PC-9 (cell line): Measurements from ENCODE around the gene KCTD2. TPM values are rescaled to one million over a fixed set of nuclear protein-coding genes. Genes with fewer than 3 reads are reported as not detected.
A peak's percentile ranks its signal among the peaks of the same experiment; 100 is the strongest.
"Not testable (repeated sequence)": the region's sequence is repeated elsewhere in the genome, so short reads cannot be mapped to it uniquely, and the experiment has no call there.

Source experiments
- BruUV-seq: library from RNA; stranded (reverse); fragments of 400-500 nt; replicated peaks from 2 replicates; lab custom pipeline; 2021; lab: Mats Ljungman, UMichigan
- CTCF ChIA-PET: fragments of 300-600 bp; sonication (Branson Sonifier 250); formaldehyde crosslinking; loops from one replicate; lab custom pipeline; 2022; ENCODE audit warnings: antibody characterized with exemption; lab: Charles Lee
- POLR2A ChIA-PET: fragments of 300-600 bp; sonication (Branson Sonifier 250); formaldehyde crosslinking; loops from one replicate; lab custom pipeline; 2022; ENCODE audit warnings: antibody characterized with exemption; ENCODE audit not compliant: unreplicated experiment; lab: Charles Lee
- DNase-seq, 2 experiments: peaks; one replicate each; pipeline versions ENCODE4 v3.0.0 to v3.0.0-alpha.2; 2015 to 2022; ENCODE audit warnings: mixed read lengths in 1 of 2
- H2AFZ ChIP-seq: fragments of 200-600 bp; sonication (generic); 2 replicates; pipeline ENCODE4 v1.8.1; 2017; ENCODE audit warnings: antibody characterized with exemption
- H3F3A ChIP-seq: fragments of 200-600 bp; sonication (generic); 2 replicates; pipeline ENCODE4 v1.8.1; 2017; ENCODE audit warnings: antibody characterized with exemption, mild to moderate bottlenecking, low read depth; ENCODE audit not compliant: insufficient read depth
- H3K27ac ChIP-seq: fragments of 200-600 bp; sonication (generic); 2 replicates; pipeline ENCODE4 v1.6.1; 2016; ENCODE audit warnings: mixed run types
- H3K27me3 ChIP-seq: fragments of 200-600 bp; sonication (generic); 2 replicates; pipeline ENCODE4 v1.6.1; 2016; ENCODE audit warnings: low read depth, mixed run types; ENCODE audit not compliant: insufficient read depth
- H3K36me3 ChIP-seq: fragments of 200-600 bp; sonication (generic); 2 replicates; pipeline ENCODE4 v1.6.1; 2016; ENCODE audit warnings: low read depth, mixed run types
- H3K4me1 ChIP-seq: fragments of 200-600 bp; sonication (generic); replicated peaks from 2 replicates; pipeline ENCODE4 v1.6.1; 2016; ENCODE audit warnings: mixed run types; ENCODE audit not compliant: insufficient read depth
- H3K4me2 ChIP-seq: fragments of 200-600 bp; sonication (generic); 2 replicates; pipeline ENCODE4 v1.6.1; 2017; ENCODE audit warnings: mixed run types
- H3K4me3 ChIP-seq: fragments of 200-600 bp; sonication (generic); 2 replicates; pipeline ENCODE4 v1.6.1; 2016; ENCODE audit warnings: mixed run types
- H3K79me2 ChIP-seq: fragments of 200-600 bp; sonication (generic); 2 replicates; pipeline ENCODE4 v1.6.1; 2017; ENCODE audit warnings: low read depth, mixed run types
- H3K9me2 ChIP-seq: fragments of 200-600 bp; sonication (generic); 2 replicates; pipeline ENCODE4 v1.8.1; 2017; ENCODE audit warnings: mild to moderate bottlenecking; ENCODE audit not compliant: insufficient read depth
- H3K9me3 ChIP-seq: fragments of 200-600 bp; sonication (generic); 2 replicates; pipeline ENCODE4 v1.8.1; 2016; ENCODE audit warnings: low read depth; ENCODE audit not compliant: insufficient read depth
- H4K20me1 ChIP-seq: fragments of 200-600 bp; sonication (generic); 2 replicates; pipeline ENCODE4 v1.8.1; 2017; ENCODE audit not compliant: insufficient read depth
- CTCF ChIP-seq: fragments of 200-600 bp; sonication (generic); conservative IDR thresholded peaks from 2 replicates; pipeline ENCODE4 v1.6.1; 2017; ENCODE audit warnings: mixed run types, antibody characterized with exemption, mild to moderate bottlenecking, moderate library complexity
- EZH2 ChIP-seq: fragments of 200-600 bp; sonication (generic); IDR thresholded peaks from 2 replicates; pipeline ENCODE4 v1.8.0; 2017; ENCODE audit warnings: antibody characterized with exemption, low read depth
- intact Hi-C: fragments of 100-400 bp; cut with micrococcal nuclease; formaldehyde crosslinking; loops from one replicate; pipeline ENCODE4 v1.10.0; 2022; ENCODE audit not compliant: unreplicated experiment
- total RNA-seq: library from RNA; stranded (reverse); gene quantifications from 2 replicates; pipeline ENCODE4 v1.2.3, GENCODE V29; 2021

KCTD2 gene
- total RNA-seq, 1 experiment from 2014 or later: 18.6 TPM

- Histone ChIP-seq H3K4me1 (peaks cover 24% of the 10 kb centered on the region), H3F3A (peaks cover 27% of the 10 kb centered on the region), H3K36me3 (peaks cover 12% of the 10 kb centered on the region; the same call in 1 of the 2 replicates), H3K4me2 (peak overlapping the region; percentile 42; the same call in 1 of the 2 replicates)
- H3K4me3 ChIP-seq, BruUV-seq, H4K20me1 ChIP-seq, intact Hi-C loops, H3K9me3 ChIP-seq, H3K9me2 ChIP-seq, H3K79me2 ChIP-seq, H3K27me3 ChIP-seq, CTCF ChIA-PET, H3K27ac ChIP-seq, H2AFZ ChIP-seq: not testable (repeated sequence)
- peak in 1 of 2 experiments; percentile 49 for DNase-seq
- POLR2A ChIA-PET: interaction anchor here (0.7 kb wide), 1 partner anchor 18 kb away, joined by 3 read pairs; no protein-coding TSS in a partner anchor
These were observed 20.4 kb upstream of the KCTD2 start for GRCh38 chr17:75026650-75027049.

GRCh38 chr17:75030161-75030560, 16.9 kb upstream of the KCTD2 start:
- Histone ChIP-seq H3K4me2 (no peak overlapping the region), H2AFZ (no peak overlapping the region), H3K4me1 (peaks cover 39% of the 10 kb centered on the region), H3K9me2 (no peaks in the 10 kb centered on the region), H3K4me3 (no peak overlapping the region), H4K20me1 (no peaks in the 10 kb centered on the region), H3K79me2 (no peaks in the 10 kb centered on the region), H3K27me3 (no peaks in the 10 kb centered on the region), H3K36me3 (no peaks in the 10 kb centered on the region), H3K9me3 (no peaks in the 10 kb centered on the region), H3K27ac (no peak overlapping the region), H3F3A (peaks cover 40% of the 10 kb centered on the region)
- CTCF ChIA-PET: no interaction called here
- intact Hi-C loops: loop anchor here (10.0 kb wide), 1 partner anchor 175 kb away; the partner anchor contains the start of gene NUP85
- no TSS peak for BruUV-seq
- no peak for TF ChIP-seq CTCF
- TF ChIP-seq EZH2: no peak
- no peak for DNase-seq
- POLR2A ChIA-PET: no interaction called here

- no peak overlapping the region for H3K27ac ChIP-seq
- no TSS peak for BruUV-seq
These were observed 14.9 kb upstream of the KCTD2 start for GRCh38 chr17:75031972-75032719.

More at GRCh38 chr17:75031972-75032719, 14.9 kb upstream of the KCTD2 start:
- H3K9me3 ChIP-seq: no peaks in the 10 kb centered on the region
- H3F3A ChIP-seq: peaks cover 45% of the 10 kb centered on the region
- H4K20me1 ChIP-seq: no peaks in the 10 kb centered on the region
- H3K9me2 ChIP-seq: no peaks in the 10 kb centered on the region
- H3K27me3 ChIP-seq: no peaks in the 10 kb centered on the region
- intact Hi-C loops: loop anchor here (2.0 to 10.0 kb wide), 2 partner anchors 63 to 173 kb away; partner anchors contain the start of gene NUP85
- peaks cover 42% of the 10 kb centered on the region for H3K4me1 ChIP-seq
- H2AFZ ChIP-seq: no peak overlapping the region
- peak; percentile 42 to 53 for DNase-seq
- POLR2A ChIA-PET: interaction anchor here (0.6 to 0.8 kb wide), 2 partner anchors 20 to 64 kb away, joined by 3 to 6 read pairs; no protein-coding TSS in a partner anchor
- H3K4me3 ChIP-seq: no peak overlapping the region
- no peaks in the 10 kb centered on the region for H3K36me3 ChIP-seq
- no peaks in the 10 kb centered on the region for H3K79me2 ChIP-seq
- TF ChIP-seq CTCF: no peak
- TF ChIP-seq EZH2: no peak
- H3K4me2 ChIP-seq: peak overlapping the region; percentile 72
- CTCF ChIA-PET: no interaction called here
